ENCODE measurements around the gene HAT1. TPM values are rescaled to one million over a fixed set of nuclear protein-coding genes. Genes with fewer than 3 reads are reported as not detected.

HAT1 gene
- polyA plus RNA-seq, 1 donor from 2014 or later, result 39.8 TPM

DNA sequence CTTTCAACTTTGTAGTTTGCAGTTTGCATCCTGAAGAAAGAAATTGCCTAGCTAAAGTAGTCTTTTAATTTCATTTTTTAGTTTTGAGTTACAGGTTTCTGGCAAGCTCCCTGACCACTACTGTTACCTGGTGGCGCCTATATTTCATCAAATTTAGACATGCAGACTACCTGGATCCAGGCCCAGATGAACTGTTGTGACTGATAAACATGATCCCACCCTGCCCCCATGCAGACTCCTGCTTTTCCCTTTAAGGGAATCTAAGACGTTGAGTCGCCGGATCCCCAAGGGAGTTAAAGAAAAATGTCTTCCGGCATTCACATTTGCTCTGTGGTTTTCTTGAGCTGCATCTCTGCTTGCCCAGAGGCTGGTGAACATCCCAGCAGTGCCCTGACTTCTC lies 99.7 kb downstream of the HAT1 start:
- Histone ChIP-seq H3K27ac (ENCODE audit: low read length) (no peak overlapping the region), H3K27me3 (ENCODE audit: insufficient read depth, low read depth, low read length) (no peaks in the 10 kb centered on the region), H3K9me2 (ENCODE audit: insufficient read depth, low read length) (no peaks in the 10 kb centered on the region), H3K4me2 (ENCODE audit: low read length) (no peak overlapping the region), H4K20me1 (ENCODE audit: insufficient read depth) (no peaks in the 10 kb centered on the region), H3K36me3 (ENCODE audit: insufficient read depth, low read length) (no peaks in the 10 kb centered on the region), H3K9ac (ENCODE audit: low read length) (no peak overlapping the region), H3F3A (ENCODE audit: insufficient read depth, low read length, poor library complexity, severe bottlenecking) (no peaks in the 10 kb centered on the region), H3K9me3 (ENCODE audit: low read length) (no peaks in the 10 kb centered on the region), H2AFZ (ENCODE audit: low read depth, low read length) (no peak overlapping the region), H3K79me2 (replicated peaks; ENCODE audit: insufficient read depth, low read length) (no peaks in the 10 kb centered on the region), H3K4me3 (ENCODE audit: low read length) (no peak overlapping the region)
- TF ChIP-seq EP300 (conservative IDR thresholded peaks at IDR 0.05; ENCODE audit: poor library complexity, severe bottlenecking) (no peak), RAD21 (conservative IDR thresholded peaks at IDR 0.05) (no peak), EZH2 (IDR thresholded peaks at IDR 0.05; ENCODE audit: borderline replicate concordance, insufficient read depth, low read length, poor library complexity, severe bottlenecking) (no peak), SMC3 (conservative IDR thresholded peaks at IDR 0.05; ENCODE audit: poor library complexity) (no peak), MXI1 (conservative IDR thresholded peaks at IDR 0.05; ENCODE audit: poor library complexity, severe bottlenecking) (no peak), TAF1 (IDR thresholded peaks at IDR 0.05; ENCODE audit: low read depth) (no peak), POLR2AphosphoS5 (IDR thresholded peaks at IDR 0.05) (no peak)
- TF ChIP-seq, protein P1, sequence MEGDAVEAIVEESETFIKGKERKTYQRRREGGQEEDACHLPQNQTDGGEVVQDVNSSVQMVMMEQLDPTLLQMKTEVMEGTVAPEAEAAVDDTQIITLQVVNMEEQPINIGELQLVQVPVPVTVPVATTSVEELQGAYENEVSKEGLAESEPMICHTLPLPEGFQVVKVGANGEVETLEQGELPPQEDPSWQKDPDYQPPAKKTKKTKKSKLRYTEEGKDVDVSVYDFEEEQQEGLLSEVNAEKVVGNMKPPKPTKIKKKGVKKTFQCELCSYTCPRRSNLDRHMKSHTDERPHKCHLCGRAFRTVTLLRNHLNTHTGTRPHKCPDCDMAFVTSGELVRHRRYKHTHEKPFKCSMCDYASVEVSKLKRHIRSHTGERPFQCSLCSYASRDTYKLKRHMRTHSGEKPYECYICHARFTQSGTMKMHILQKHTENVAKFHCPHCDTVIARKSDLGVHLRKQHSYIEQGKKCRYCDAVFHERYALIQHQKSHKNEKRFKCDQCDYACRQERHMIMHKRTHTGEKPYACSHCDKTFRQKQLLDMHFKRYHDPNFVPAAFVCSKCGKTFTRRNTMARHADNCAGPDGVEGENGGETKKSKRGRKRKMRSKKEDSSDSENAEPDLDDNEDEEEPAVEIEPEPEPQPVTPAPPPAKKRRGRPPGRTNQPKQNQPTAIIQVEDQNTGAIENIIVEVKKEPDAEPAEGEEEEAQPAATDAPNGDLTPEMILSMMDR (IDR thresholded peaks at IDR 0.05; ENCODE audit: poor library complexity, severe bottlenecking), result no peak
- TF ChIP-seq, protein P2, sequence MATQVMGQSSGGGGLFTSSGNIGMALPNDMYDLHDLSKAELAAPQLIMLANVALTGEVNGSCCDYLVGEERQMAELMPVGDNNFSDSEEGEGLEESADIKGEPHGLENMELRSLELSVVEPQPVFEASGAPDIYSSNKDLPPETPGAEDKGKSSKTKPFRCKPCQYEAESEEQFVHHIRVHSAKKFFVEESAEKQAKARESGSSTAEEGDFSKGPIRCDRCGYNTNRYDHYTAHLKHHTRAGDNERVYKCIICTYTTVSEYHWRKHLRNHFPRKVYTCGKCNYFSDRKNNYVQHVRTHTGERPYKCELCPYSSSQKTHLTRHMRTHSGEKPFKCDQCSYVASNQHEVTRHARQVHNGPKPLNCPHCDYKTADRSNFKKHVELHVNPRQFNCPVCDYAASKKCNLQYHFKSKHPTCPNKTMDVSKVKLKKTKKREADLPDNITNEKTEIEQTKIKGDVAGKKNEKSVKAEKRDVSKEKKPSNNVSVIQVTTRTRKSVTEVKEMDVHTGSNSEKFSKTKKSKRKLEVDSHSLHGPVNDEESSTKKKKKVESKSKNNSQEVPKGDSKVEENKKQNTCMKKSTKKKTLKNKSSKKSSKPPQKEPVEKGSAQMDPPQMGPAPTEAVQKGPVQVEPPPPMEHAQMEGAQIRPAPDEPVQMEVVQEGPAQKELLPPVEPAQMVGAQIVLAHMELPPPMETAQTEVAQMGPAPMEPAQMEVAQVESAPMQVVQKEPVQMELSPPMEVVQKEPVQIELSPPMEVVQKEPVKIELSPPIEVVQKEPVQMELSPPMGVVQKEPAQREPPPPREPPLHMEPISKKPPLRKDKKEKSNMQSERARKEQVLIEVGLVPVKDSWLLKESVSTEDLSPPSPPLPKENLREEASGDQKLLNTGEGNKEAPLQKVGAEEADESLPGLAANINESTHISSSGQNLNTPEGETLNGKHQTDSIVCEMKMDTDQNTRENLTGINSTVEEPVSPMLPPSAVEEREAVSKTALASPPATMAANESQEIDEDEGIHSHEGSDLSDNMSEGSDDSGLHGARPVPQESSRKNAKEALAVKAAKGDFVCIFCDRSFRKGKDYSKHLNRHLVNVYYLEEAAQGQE (IDR thresholded peaks at IDR 0.05; ENCODE audit: borderline replicate concordance), result no peak

DNA sequence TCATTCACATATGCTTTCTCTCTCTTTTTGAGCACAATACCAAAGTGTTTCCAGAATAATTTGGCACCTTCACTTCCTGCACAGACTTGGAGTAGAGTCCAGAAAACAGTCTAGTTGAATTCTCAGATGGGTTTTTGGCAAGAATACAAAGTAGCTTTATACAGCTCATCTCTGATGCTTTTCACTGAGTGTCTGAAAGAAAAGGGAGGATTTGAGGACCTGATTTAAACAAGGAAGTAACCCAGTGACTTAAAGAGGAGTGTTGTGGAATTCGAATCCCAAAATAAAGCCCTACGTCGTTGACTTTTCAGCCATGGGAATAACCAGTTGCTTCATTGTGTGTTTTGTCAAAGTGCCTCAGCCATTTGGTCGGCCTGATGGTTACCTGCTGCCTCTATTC lies 109.3 kb downstream of the HAT1 start:
- no peak overlapping the region for H3K4me2 ChIP-seq (ENCODE audit: low read length)
- no peaks in the 10 kb centered on the region for H3K9me3 ChIP-seq (ENCODE audit: low read length)
- TF ChIP-seq, protein P1 (IDR thresholded peaks at IDR 0.05; ENCODE audit: poor library complexity, severe bottlenecking), result no peak
- H3K27ac ChIP-seq (ENCODE audit: low read length), result no peak overlapping the region
- no peaks in the 10 kb centered on the region for H4K20me1 ChIP-seq (ENCODE audit: insufficient read depth)
- no peak overlapping the region for H3K9ac ChIP-seq (ENCODE audit: low read length)
- no peak overlapping the region for H3K4me3 ChIP-seq (ENCODE audit: low read length)
- H2AFZ ChIP-seq (ENCODE audit: low read depth, low read length), result no peak overlapping the region
- H3K79me2 ChIP-seq (replicated peaks; ENCODE audit: insufficient read depth, low read length), result no peaks in the 10 kb centered on the region
- H3K9me2 ChIP-seq (ENCODE audit: insufficient read depth, low read length), result no peaks in the 10 kb centered on the region
- H3K36me3 ChIP-seq (ENCODE audit: insufficient read depth, low read length), result no peaks in the 10 kb centered on the region
- no peaks in the 10 kb centered on the region for H3K27me3 ChIP-seq (ENCODE audit: insufficient read depth, low read depth, low read length)
- H3F3A ChIP-seq (ENCODE audit: insufficient read depth, low read length, poor library complexity, severe bottlenecking), result no peaks in the 10 kb centered on the region

Other genes starting within 250 kb of the HAT1 start
- 530 and 561 TPM in 2 replicates for gene DYNC1I2, start 235.0 kb upstream of the HAT1 start, polyA plus RNA-seq
- gene SLC25A12, start 28.2 kb upstream of the HAT1 start, polyA plus RNA-seq, result 111 and 122 TPM in 2 replicates
- gene METAP1D, start 77.5 kb downstream of the HAT1 start, polyA plus RNA-seq, result 4.7 and 5.4 TPM in 2 replicates
- gene DLX1, start 163.0 kb downstream of the HAT1 start, polyA plus RNA-seq, result 67.3 and 83.1 TPM in 2 replicates
- 7.7 and 9.3 TPM in 2 replicates for gene DLX2, start 180.4 kb downstream of the HAT1 start, polyA plus RNA-seq